SK-N-SH (cell line): ENCODE data around the gene TMEM150A. TPM values are rescaled to one million over a fixed set of nuclear protein-coding genes. Genes with fewer than 3 reads are reported as not detected.

Source experiments
- CTCF ChIA-PET: fragments of 300-600, 350-600 bp; formaldehyde crosslinking; extraction: SDS; loops from one replicate; lab custom pipeline; 2021; lab: Yijun Ruan, JAX
- POLR2A ChIA-PET: fragments of 350-600 bp; sonication (Branson Sonifier 250); formaldehyde crosslinking; extraction: SDS; loops from one replicate; lab custom pipeline; 2020; ENCODE audit warnings: antibody characterized with exemption, inconsistent platforms; lab: Yijun Ruan, JAX
- DNase-seq: peaks from one replicate; pipeline ENCODE4 v3.0.0; 2012
- H2AFZ ChIP-seq: fragments of 200-600 bp; sonication (generic); 2 replicates; pipeline ENCODE4 v1.8.1; 2016; ENCODE audit warnings: antibody characterized with exemption, mild to moderate bottlenecking, low read depth
- H3F3A ChIP-seq: fragments of 200-600 bp; sonication (generic); replicated peaks from 2 replicates; pipeline ENCODE3; 2016; ENCODE audit warnings: antibody characterized with exemption, mild to moderate bottlenecking; ENCODE audit not compliant: insufficient read depth
- H3K27ac ChIP-seq, 2 experiments: fragments of 200-500 bp in 1 of 2; fragments of 200-600 bp in 1 of 2; sonication (Bioruptor generic) in 1 of 2; sonication (generic), shearing (Covaris generic) in 1 of 2; 2 replicates each; pipeline versions ENCODE4 v1.5.1 to v1.6.1; 2014 to 2016; ENCODE audit warnings: low read depth in 2 of 2, inconsistent platforms in 1 of 2, low read length in 1 of 2, mild to moderate bottlenecking in 1 of 2, mixed read lengths in 1 of 2
- H3K27me3 ChIP-seq: fragments of 200-600 bp; sonication (generic), shearing (Covaris generic); 2 replicates; pipeline ENCODE4 v1.6.1; 2016; ENCODE audit warnings: mixed run types; ENCODE audit not compliant: insufficient read depth
- H3K36me3 ChIP-seq, 2 experiments: fragments of 200-500 bp in 1 of 2; fragments of 200-600 bp in 1 of 2; sonication (Bioruptor generic) in 1 of 2; sonication (generic) in 1 of 2; replicated peaks in 1 of 2; 2 replicates each; pipeline versions ENCODE3 to v1.5.1; 2014 to 2016; ENCODE audit warnings: low read length in 1 of 2, mild to moderate bottlenecking in 1 of 2; ENCODE audit not compliant: insufficient read depth in 2 of 2, control insufficient read depth in 1 of 2
- H3K4me1 ChIP-seq, 2 experiments: fragments of 200-500 bp in 1 of 2; fragments of 200-600 bp in 1 of 2; sonication (Bioruptor generic) in 1 of 2; sonication (generic), shearing (Covaris generic) in 1 of 2; 2 replicates each; pipeline versions ENCODE4 v1.5.1 to v1.6.1; 2014 to 2016; ENCODE audit warnings: low read depth in 1 of 2, low read length in 1 of 2, mixed run types in 1 of 2; ENCODE audit not compliant: insufficient read depth in 2 of 2, control insufficient read depth in 1 of 2
- H3K4me2 ChIP-seq: fragments of 200-600 bp; sonication (generic), shearing (Covaris generic); 2 replicates; pipeline ENCODE4 v1.6.1; 2017; ENCODE audit warnings: mixed run types
- H3K4me3 ChIP-seq, 2 experiments: fragments of 200-500 bp in 1 of 2; fragments of 200-600 bp in 1 of 2; sonication (Bioruptor generic) in 1 of 2; sonication (generic), shearing (Covaris generic) in 1 of 2; 2 replicates each; pipeline versions ENCODE4 v1.5.1 to v1.8.1; 2014 to 2016; ENCODE audit warnings: low read depth in 2 of 2, inconsistent platforms in 1 of 2, low read length in 1 of 2, mild to moderate bottlenecking in 1 of 2, mixed read lengths in 1 of 2, moderate library complexity in 1 of 2
- H3K79me2 ChIP-seq: fragments of 200-600 bp; sonication (generic); 2 replicates; pipeline ENCODE4 v1.8.1; 2017; ENCODE audit warnings: mild to moderate bottlenecking; ENCODE audit not compliant: insufficient read depth
- H3K9ac ChIP-seq: fragments of 200-600 bp; sonication (generic); 2 replicates; pipeline ENCODE4 v1.6.1; 2017; ENCODE audit warnings: mixed run types
- H3K9me2 ChIP-seq: fragments of 200-600 bp; sonication (generic); 2 replicates; pipeline ENCODE4 v1.6.1; 2017; ENCODE audit warnings: mixed run types
- H3K9me3 ChIP-seq: fragments of 200-600 bp; sonication (generic); 2 replicates; pipeline ENCODE4 v1.6.1; 2017; ENCODE audit warnings: mixed run types, mild to moderate bottlenecking, moderate library complexity
- H4K20me1 ChIP-seq: fragments of 200-600 bp; sonication (generic); 2 replicates; pipeline ENCODE4 v1.6.1; 2017; ENCODE audit warnings: mild to moderate bottlenecking, mixed run types; ENCODE audit not compliant: insufficient read depth
- CTCF ChIP-seq: fragments of 200-600 bp; sonication (generic); IDR thresholded peaks from 2 replicates; pipeline ENCODE4 v1.6.1; 2017; ENCODE audit warnings: antibody characterized with exemption, mild to moderate bottlenecking, moderate library complexity
- EZH2phosphoT487 ChIP-seq: fragments of 200-600 bp; sonication (generic); IDR thresholded peaks from 2 replicates; pipeline ENCODE4 v1.6.1; 2017; ENCODE audit warnings: low read depth, mixed run types, mild to moderate bottlenecking, antibody characterized with exemption, moderate library complexity, borderline replicate concordance
- FOSL2 ChIP-seq: IDR thresholded peaks from 2 replicates; pipeline ENCODE4 v1.4.0; 2012; ENCODE audit warnings: low read depth, mild to moderate bottlenecking, moderate library complexity, borderline replicate concordance
- FOXJ3 ChIP-seq: sonication (generic); formaldehyde crosslinking; IDR thresholded peaks from 2 replicates; pipeline ENCODE4 v1.5.1; 2020; ENCODE audit warnings: mild to moderate bottlenecking, missing genetic modification reagents
- IRF3 ChIP-seq: fragments of 150-350 bp; IDR thresholded peaks from 2 replicates; pipeline ENCODE4 v1.6.1; 2016; ENCODE audit warnings: mild to moderate bottlenecking, low read depth, low read length
- MEF2A ChIP-seq: IDR thresholded peaks from 2 replicates; pipeline ENCODE4 v1.4.0; 2012; ENCODE audit warnings: low read depth, borderline replicate concordance
- NRF1 ChIP-seq: IDR thresholded peaks from 2 replicates; pipeline ENCODE4 v1.6.1; 2012; ENCODE audit warnings: low read depth, mild to moderate bottlenecking, low read length
- RAD21 ChIP-seq: IDR thresholded peaks from 2 replicates; pipeline ENCODE4 v1.6.1; 2012; ENCODE audit warnings: mild to moderate bottlenecking, low read length
- REST ChIP-seq: IDR thresholded peaks from 2 replicates; pipeline ENCODE4 v1.6.1; 2012; ENCODE audit warnings: mild to moderate bottlenecking, low read depth, low read length, moderate library complexity
- RFX5 ChIP-seq: IDR thresholded peaks from 2 replicates; pipeline ENCODE4 v1.6.1; 2012; ENCODE audit warnings: mild to moderate bottlenecking, improper control_type of control experiment, low read length
- USF2 ChIP-seq: fragments of 150-350 bp; IDR thresholded peaks from 2 replicates; pipeline ENCODE4 v1.6.1; 2017; ENCODE audit warnings: antibody characterized with exemption, low read length, low read depth, borderline replicate concordance
- ZBTB33 ChIP-seq: IDR thresholded peaks from 2 replicates; pipeline ENCODE4 v1.4.0; 2012; ENCODE audit warnings: low read depth, borderline replicate concordance
- WGBS: methylation state at CpG from one replicate; pipeline ENCODE4 v1.1.6; 2017; ENCODE audit warnings: low lambda C conversion rate; 5-methylcytosine and 5-hydroxymethylcytosine counted together
- polyA plus RNA-seq, 3 experiments: library from polyadenylated mRNA; depleted of rRNA; stranded (reverse); fragments of >200 nt; gene quantifications; 2 replicates each; pipeline ENCODE4 v1.2.3, GENCODE V29; 2012

Gene TMEM150A
- polyA plus RNA-seq, 1 of the 3 experiments (the other 2 are of a cell fraction), result 20.2 TPM

GRCh38 chr2:85558160-85558559, 44.3 kb downstream of the TMEM150A start:
- WGBS, result 100% methylated on average over 1 of the region's 1 CpG
- H3K4me1 ChIP-seq, result no peaks in the 10 kb centered on the region; a peak in 2 of 4 replicates
- no peak overlapping the region for H3K27ac ChIP-seq
- H3K27me3 ChIP-seq, result no peaks in the 10 kb centered on the region
- H3K4me2 ChIP-seq, result no peak overlapping the region
- no peaks in the 10 kb centered on the region for H4K20me1 ChIP-seq
- TF ChIP-seq ZBTB33 (no peak), REST (no peak), FOXJ3 (CRISPR knock-in tag) (no peak), IRF3 (no peak), USF2 (no peak)
- no peaks in the 10 kb centered on the region for H3K9me3 ChIP-seq
- POLR2A ChIA-PET, result no interaction called here
- peaks cover 4% of the 10 kb centered on the region for H3F3A ChIP-seq
- H3K4me3 ChIP-seq, result no peak overlapping the region
- no peak for DNase-seq
- H3K36me3 ChIP-seq, result peaks cover 6 to 33% of the 10 kb centered on the region in 2 experiments
- CTCF ChIA-PET, result interaction anchor here (16.6 kb wide), 1 partner anchor 136 kb away, joined by 364 read pairs; the partner anchor contains the start of gene SH2D6
- peaks cover 42% of the 10 kb centered on the region for H3K79me2 ChIP-seq
- no peak overlapping the region for H2AFZ ChIP-seq
- no peak overlapping the region for H3K9ac ChIP-seq
- no peaks in the 10 kb centered on the region for H3K9me2 ChIP-seq

- Histone ChIP-seq H3F3A (peaks cover 4% of the 10 kb centered on the region), H3K9ac (no peak overlapping the region), H3K36me3 (peaks cover 9 to 42% of the 10 kb centered on the region in 2 experiments), H3K9me3 (no peaks in the 10 kb centered on the region), H3K4me3 (no peak overlapping the region), H3K4me1 (no peaks in the 10 kb centered on the region; a peak in 2 of 4 replicates), H3K4me2 (no peak overlapping the region), H3K27ac (no peak overlapping the region), H3K9me2 (no peaks in the 10 kb centered on the region), H3K27me3 (no peaks in the 10 kb centered on the region), H3K79me2 (peaks cover 42% of the 10 kb centered on the region), H2AFZ (no peak overlapping the region), H4K20me1 (no peaks in the 10 kb centered on the region)
- ChIA-PET POLR2A (interaction anchor here (1.4 to 1.9 kb wide), 3 partner anchors 9 to 16 kb away, joined by 8 to 10 read pairs (median 9); no protein-coding TSS in a partner anchor), CTCF (interaction anchor here (0.9 to 16.6 kb wide), 3 partner anchors 135 to 165 kb away, joined by 3 to 364 read pairs (median 3); partner anchors contain the start of gene SH2D6)
- DNase-seq, result no peak
- WGBS, result 88% methylated on average over 5 of the region's 5 CpGs
- TF ChIP-seq RAD21 (no peak), NRF1 (no peak), MEF2A (no peak), FOXJ3 (CRISPR knock-in tag) (no peak), CTCF (no peak), EZH2phosphoT487 (no peak), ZBTB33 (no peak), FOSL2 (no peak), RFX5 (no peak)
These were observed 45.4 kb downstream of the TMEM150A start for GRCh38 chr2:85557130-85557529.
